Tibial artery (tissue), 4 donors: ENCODE data around the gene ZC2HC1B.

Experiments used
- DNase-seq, 2 donors: peaks; one replicate each; pipeline ENCODE4 v3.0.0-alpha.2; 2019
- H3K27ac ChIP-seq, 2 donors: fragments of 200-600 bp; sonication (generic) in 1 of 2; 1 replicate in 1 of 2; 2 replicates in 1 of 2; pipeline ENCODE4 v1.5.1; 2018 to 2019; ENCODE audit warnings: mild to moderate bottlenecking in 1 of 2
- H3K27me3 ChIP-seq, 2 donors: fragments of 200-600 bp; sonication (generic) in 1 of 2; one replicate each; pipeline versions ENCODE4 v1.5.1 to v1.6.0; 2016 to 2019
- H3K36me3 ChIP-seq, 3 donors: fragments of 200-600 bp; sonication (generic) in 2 of 3; one replicate each; pipeline ENCODE4 v1.5.1; 2016 to 2019; ENCODE audit warnings: mild to moderate bottlenecking in 2 of 3
- H3K4me1 ChIP-seq, 4 donors: fragments of 200-600 bp; sonication (generic) in 2 of 4; 1 replicate in 3 of 4; 2 replicates in 1 of 4; pipeline ENCODE4 v1.5.1; 2016 to 2019
- H3K4me3 ChIP-seq, 2 donors: fragments of 200-600 bp; sonication (generic) in 1 of 2; 1 replicate in 1 of 2; 2 replicates in 1 of 2; pipeline ENCODE4 v1.5.1; 2018 to 2019; ENCODE audit warnings: mild to moderate bottlenecking in 2 of 2
- H3K9me3 ChIP-seq, 3 donors: fragments of 200-600 bp; sonication (generic) in 1 of 3; one replicate each; pipeline ENCODE4 v1.5.1; 2016 to 2019
- CTCF ChIP-seq, 2 experiments: fragments of 200-600 bp in 1 of 2; fragments of 450-650 bp in 1 of 2; IDR thresholded peaks; one replicate each; pipeline ENCODE4 v1.5.1; 2017 to 2019; ENCODE audit warnings: antibody characterized with exemption in 2 of 2, mild to moderate bottlenecking in 1 of 2, moderate library complexity in 1 of 2
- intact Hi-C: fragments of 100-400 bp; cut with DNase I; formaldehyde crosslinking; loops from one replicate; pipeline ENCODE4 v1.15.0; 2023; ENCODE audit warnings: low total_unique reads

ZC2HC1B gene

GRCh38 chr6:143948208-143948607 is 83.9 kb downstream of the ZC2HC1B start:
- H3K4me1 ChIP-seq = no peaks in the 10 kb centered on the region
- no peak for TF ChIP-seq CTCF (IDR thresholded peaks at IDR 0.05)
- H3K27ac ChIP-seq = no peak overlapping the region
- H3K36me3 ChIP-seq = peaks cover 6 to 18% (median 14%) of the 10 kb centered on the region in 3 donors
- no peak for DNase-seq
- H3K4me3 ChIP-seq = no peak overlapping the region
- intact Hi-C loops = loop anchor here (10.0 kb wide), 1 partner anchor 373 kb away; no protein-coding TSS in a partner anchor
- H3K27me3 ChIP-seq = no peaks in the 10 kb centered on the region
- H3K9me3 ChIP-seq = no peaks in the 10 kb centered on the region

GRCh38 chr6:143949535-143949934 is 85.3 kb downstream of the ZC2HC1B start:
- no peaks in the 10 kb centered on the region for H3K27me3 ChIP-seq
- intact Hi-C loops = loop anchor here (10.0 kb wide), 1 partner anchor 375 kb away; no protein-coding TSS in a partner anchor
- no peak for DNase-seq
- H3K4me3 ChIP-seq = no peak overlapping the region
- H3K27ac ChIP-seq = no peak overlapping the region
- peaks cover 6 to 18% (median 14%) of the 10 kb centered on the region in 3 donors for H3K36me3 ChIP-seq
- no peaks in the 10 kb centered on the region for H3K4me1 ChIP-seq
- no peak for TF ChIP-seq CTCF (IDR thresholded peaks at IDR 0.05)
- H3K9me3 ChIP-seq = no peaks in the 10 kb centered on the region

GRCh38 chr6:143949962-143950361 is 85.7 kb downstream of the ZC2HC1B start:
- intact Hi-C loops = loop anchor here (10.0 kb wide), 1 partner anchor 375 kb away; no protein-coding TSS in a partner anchor
- Histone ChIP-seq H3K27ac (no peak overlapping the region), H3K4me1 (no peaks in the 10 kb centered on the region), H3K4me3 (no peak overlapping the region), H3K36me3 (peaks cover 6 to 18% (median 14%) of the 10 kb centered on the region in 3 donors), H3K27me3 (no peaks in the 10 kb centered on the region), H3K9me3 (no peaks in the 10 kb centered on the region)
- TF ChIP-seq CTCF (IDR thresholded peaks at IDR 0.05) = no peak
- no peak for DNase-seq

- no peak for TF ChIP-seq CTCF (IDR thresholded peaks at IDR 0.05)
- Histone ChIP-seq H3K4me3 (no peak overlapping the region), H3K36me3 (peaks cover 6 to 18% (median 14%) of the 10 kb centered on the region in 3 donors), H3K27me3 (no peaks in the 10 kb centered on the region), H3K4me1 (no peaks in the 10 kb centered on the region), H3K9me3 (no peaks in the 10 kb centered on the region), H3K27ac (no peak overlapping the region)
- intact Hi-C loops = no loop called here
- DNase-seq = no peak
Observed at GRCh38 chr6:143950875-143951274, 86.6 kb downstream of the ZC2HC1B start.

- H3K4me3 ChIP-seq = no peak overlapping the region
Observed at GRCh38 chr6:143952060-143952778, 87.9 kb downstream of the ZC2HC1B start.

More at GRCh38 chr6:143952060-143952778, 87.9 kb downstream of the ZC2HC1B start:
- DNase-seq = no peak
- Histone ChIP-seq H3K36me3 (peaks cover 6 to 12% (median 10%) of the 10 kb centered on the region in 3 donors), H3K4me1 (no peaks in the 10 kb centered on the region), H3K9me3 (no peaks in the 10 kb centered on the region), H3K27ac (no peak overlapping the region), H3K27me3 (no peaks in the 10 kb centered on the region)
- no peak for TF ChIP-seq CTCF (IDR thresholded peaks at IDR 0.05)
- intact Hi-C loops = no loop called here
